K562 (cell line): ENCODE data around the gene LRRC4C. TPM values are rescaled to one million over a fixed set of nuclear protein-coding genes. Genes with fewer than 3 reads are reported as not detected.

Source experiments
- ATAC-seq: fragments of 200-7000 bp; cut with Tn5 transposase; 3 replicates; pipeline ENCODE4 v1.9.1; 2020; ENCODE audit warnings: moderate library complexity
- BruUV-seq: library from RNA; stranded (reverse); fragments of 400-500 nt; replicated peaks from 2 replicates; lab custom pipeline; 2021; lab: Mats Ljungman, UMichigan
- CTCF ChIA-PET: fragments of 300-600 bp; formaldehyde crosslinking; extraction: SDS; loops from one replicate; lab custom pipeline; 2021; ENCODE audit warnings: low intra/inter-chr PET ratio; lab: Yijun Ruan, JAX
- POLR2A ChIA-PET: fragments of 300-600, 350-650 bp; sonication (Branson Sonifier 250); formaldehyde crosslinking; extraction: SDS; loops from one replicate; lab custom pipeline; 2021; ENCODE audit warnings: antibody characterized with exemption, inconsistent platforms; lab: Yijun Ruan, JAX
- DNase-seq, 4 experiments: peaks; one replicate each; pipeline versions ENCODE4 v3.0.0 to v3.0.0-alpha.2; 2011 to 2018; ENCODE audit warnings: low spot score in 3 of 4, mixed read lengths in 3 of 4; ENCODE audit errors: extremely low read depth in 1 of 4
- FAIRE-seq: peaks from 2 replicates; lab custom pipeline; 2011; peaks lifted over from hg19 to GRCh38; lab: Jason Lieb, UNC
- H2AFZ ChIP-seq: 2 replicates; pipeline ENCODE4 v1.6.0; 2011; ENCODE audit warnings: low read depth, low read length, control low read depth, inconsistent platforms
- H3K27ac ChIP-seq: fragments of 200-600 bp; 3 replicates; pipeline ENCODE4 v1.8.0; 2011; ENCODE audit warnings: low read depth, mild to moderate bottlenecking, control low read depth, inconsistent platforms, low read length, moderate library complexity, mixed read lengths; ENCODE audit errors: extremely low read depth
- H3K27me3 ChIP-seq, 2 experiments: fragments of 300-600 bp in 1 of 2; 2 replicates in 1 of 2; 3 replicates in 1 of 2; pipeline versions ENCODE4 v1.6.0 to v1.8.0; 2011; ENCODE audit warnings: inconsistent platforms in 2 of 2, low read length in 2 of 2, mild to moderate bottlenecking in 1 of 2, mixed read lengths in 1 of 2, moderate library complexity in 1 of 2; ENCODE audit not compliant: control insufficient read depth in 2 of 2, insufficient read depth in 2 of 2
- H3K36me3 ChIP-seq: fragments of 300-600 bp; 3 replicates; pipeline ENCODE4 v1.8.0; 2011; ENCODE audit warnings: mild to moderate bottlenecking, low read length, inconsistent platforms; ENCODE audit not compliant: control insufficient read depth, insufficient read depth
- H3K4me1 ChIP-seq, 2 experiments: fragments of 200-600 bp in 1 of 2; replicated peaks in 1 of 2; 2 replicates in 1 of 2; 3 replicates in 1 of 2; pipeline versions ENCODE4 v1.5.1 to v1.8.0; 2011; ENCODE audit warnings: inconsistent platforms in 2 of 2, low read length in 2 of 2, mild to moderate bottlenecking in 1 of 2, mixed read lengths in 1 of 2, moderate library complexity in 1 of 2; ENCODE audit not compliant: control insufficient read depth in 2 of 2, insufficient read depth in 2 of 2
- H3K4me2 ChIP-seq: 2 replicates; pipeline ENCODE4 v1.6.1; 2011; ENCODE audit warnings: low read length, control low read depth, inconsistent platforms, mixed read lengths; ENCODE audit not compliant: insufficient read depth
- H3K4me3 ChIP-seq: fragments of 200-600 bp; sonication (generic), shearing (Covaris generic); 2 replicates; pipeline ENCODE4 v1.5.1; 2016; ENCODE audit warnings: control low read depth, inconsistent platforms
- H3K79me2 ChIP-seq: fragments of 200-600 bp; 3 replicates; pipeline ENCODE4 v1.8.0; 2011; ENCODE audit warnings: low read length, inconsistent platforms; ENCODE audit not compliant: control insufficient read depth, insufficient read depth
- H3K9ac ChIP-seq, 2 experiments: 2 replicates each; pipeline versions ENCODE4 v1.6.0 to v1.6.1; 2011; ENCODE audit warnings: low read depth in 2 of 2, low read length in 2 of 2, control low read depth in 1 of 2, inconsistent platforms in 1 of 2, mild to moderate bottlenecking in 1 of 2, mixed read lengths in 1 of 2; ENCODE audit not compliant: insufficient read depth in 1 of 2
- H3K9me1 ChIP-seq: one replicate; pipeline ENCODE4 v1.6.0; 2011; ENCODE audit warnings: inconsistent platforms, mild to moderate bottlenecking, low read length, moderate library complexity; ENCODE audit not compliant: control insufficient read depth, insufficient read depth
- H3K9me3 ChIP-seq: replicated peaks from 2 replicates; pipeline ENCODE4 v1.5.1; 2011; ENCODE audit warnings: low read depth, low read length, inconsistent platforms; ENCODE audit not compliant: control insufficient read depth, insufficient read depth
- H4K20me1 ChIP-seq: replicated peaks from 2 replicates; pipeline ENCODE4 v1.6.1; 2011; ENCODE audit warnings: low read length, inconsistent platforms, mixed read lengths; ENCODE audit not compliant: control insufficient read depth, insufficient read depth
- ARID2 ChIP-seq: fragments of 450-650 bp; IDR thresholded peaks from 2 replicates; pipeline ENCODE4 v1.6.1; 2017; ENCODE audit warnings: antibody characterized with exemption, mild to moderate bottlenecking
- DNMT1 ChIP-seq: fragments of 450-650 bp; IDR thresholded peaks from 2 replicates; pipeline ENCODE4 v1.6.1; 2016; ENCODE audit warnings: antibody characterized with exemption, mild to moderate bottlenecking
- SLC30A9 ChIP-seq: fragments of 250-450 bp; sonication (Bioruptor Pico); IDR thresholded peaks from 2 replicates; pipeline ENCODE4 v1.8.0; 2022; ENCODE audit warnings: mild to moderate bottlenecking, moderate library complexity
- TRIM28 ChIP-seq: fragments of 450-650 bp; IDR thresholded peaks from 2 replicates; pipeline ENCODE4 v1.6.1; 2017
- ZNF408 ChIP-seq: fragments of 250-450 bp; sonication (Bioruptor Pico); IDR thresholded peaks from 2 replicates; pipeline ENCODE4 v1.4.0; 2020; ENCODE audit warnings: low read depth, mild to moderate bottlenecking, moderate library complexity
- WGBS: fragments of 100-300 bp; shearing (Covaris generic); methylation state at CpG from one replicate; pipeline ENCODE4 v1.1.6; 2016; ENCODE audit warnings: low coverage, mixed read lengths; ENCODE audit not compliant: insufficient coverage; ENCODE audit errors: missing lambda C conversion rate; 5-methylcytosine and 5-hydroxymethylcytosine counted together
- in situ Hi-C: fragments of 300-500 bp; cut with MboI; formaldehyde crosslinking; loops from 4 replicates; pipeline ENCODE4 v1.15.0; 2018; ENCODE audit warnings: inconsistent platforms, mixed read lengths
- intact Hi-C: fragments of 100-400 bp; cut with micrococcal nuclease; formaldehyde crosslinking; loops from 2 replicates; pipeline ENCODE4 v1.14.2; 2022
- polyA plus RNA-seq, 8 experiments: library from polyadenylated mRNA; depleted of rRNA in 4 of 8; stranded (reverse) in 5 of 8; unstranded in 3 of 8; fragments of >200 nt; fragmentation: Nextera tagmentation in 2 of 8; fragmentation: Illumina TruSeq in 1 of 8; extraction: Ambion mirVana in 2 of 8; extraction: Trizol in 1 of 8; gene quantifications; 2 replicates each; pipeline versions ENCODE4 v1.2.1 to v1.2.3, GENCODE V29; 2011 to 2014; ENCODE audit warnings: inconsistent platforms in 1 of 8, missing spikeins in 1 of 8
- total RNA-seq, 7 experiments: library from RNA; depleted of rRNA in 6 of 7; stranded (reverse); fragments of >200 nt in 6 of 7; fragmentation: Illumina TruSeq in 2 of 7; extraction: Trizol in 2 of 7; gene quantifications; 2 replicates each; pipeline versions ENCODE4 v1.2.1 to v1.2.3, GENCODE V29; 2011 to 2021; ENCODE audit warnings: low replicate concordance in 1 of 7

The LRRC4C gene
- total and polyA plus RNA-seq, 9 of the 15 experiments (the other 6 are each of a cell fraction or from before 2014, with no cell fraction given) = not detected

DNA sequence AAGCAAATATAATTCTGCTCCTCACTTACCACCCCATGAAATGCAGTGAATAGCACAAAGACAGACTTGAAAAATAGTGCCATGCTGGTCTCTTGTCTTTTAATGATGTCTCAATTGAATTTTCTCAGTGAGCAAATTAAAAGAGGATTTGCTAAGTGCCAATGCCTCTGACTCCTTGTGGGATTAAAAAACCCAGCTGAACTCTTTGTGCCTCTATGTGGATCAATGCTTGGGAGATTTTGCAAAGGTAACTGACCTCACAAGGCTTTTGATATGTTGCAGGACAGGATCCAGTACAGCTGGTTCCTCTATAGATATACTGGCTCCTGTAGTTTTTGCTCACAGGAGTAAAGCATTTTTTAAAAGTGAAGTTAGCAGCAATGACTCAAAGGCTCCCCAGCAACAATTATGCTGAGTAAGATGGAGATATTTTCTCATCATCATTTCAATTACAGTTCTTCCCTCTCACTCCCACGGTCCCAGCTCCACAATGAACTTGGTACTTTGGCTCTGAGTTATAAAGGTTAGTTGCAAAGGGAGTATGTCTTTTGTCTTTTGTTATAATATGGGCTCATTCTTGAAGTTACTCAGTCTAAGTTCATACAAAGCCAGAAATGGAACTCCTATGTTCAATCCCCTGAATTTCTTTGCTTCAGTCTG lies 471.5 kb downstream of the LRRC4C start:
- Histone ChIP-seq H3K36me3 (no peaks in the 10 kb centered on the region), H4K20me1 (no peaks in the 10 kb centered on the region)
- no peak for ATAC-seq
- TF ChIP-seq ARID2 = no peak
- TF ChIP-seq, all 486 proteins: peak for 0
- no peaks in the 10 kb centered on the region for H3K9me1 ChIP-seq
- no peaks in the 10 kb centered on the region for H3K4me1 ChIP-seq
- FAIRE-seq (no peak), DNase-seq (no peak)
- H3K4me2 ChIP-seq = no peak overlapping the region
- POLR2A ChIA-PET = no interaction called here
- no peaks in the 10 kb centered on the region for H3K27me3 ChIP-seq
- H2AFZ ChIP-seq = no peak overlapping the region
- no TSS peak for BruUV-seq
- in situ Hi-C loops = no loop called here
- H3K4me3 ChIP-seq = no peak overlapping the region
- CTCF ChIA-PET = no interaction called here
- 0% methylated on average over 1 of the region's 1 CpG for WGBS
- intact Hi-C loops = no loop called here
- no peaks in the 10 kb centered on the region for H3K79me2 ChIP-seq
- H3K9ac ChIP-seq = no peak overlapping the region
- H3K9me3 ChIP-seq = no peaks in the 10 kb centered on the region
- no peak overlapping the region for H3K27ac ChIP-seq

DNA sequence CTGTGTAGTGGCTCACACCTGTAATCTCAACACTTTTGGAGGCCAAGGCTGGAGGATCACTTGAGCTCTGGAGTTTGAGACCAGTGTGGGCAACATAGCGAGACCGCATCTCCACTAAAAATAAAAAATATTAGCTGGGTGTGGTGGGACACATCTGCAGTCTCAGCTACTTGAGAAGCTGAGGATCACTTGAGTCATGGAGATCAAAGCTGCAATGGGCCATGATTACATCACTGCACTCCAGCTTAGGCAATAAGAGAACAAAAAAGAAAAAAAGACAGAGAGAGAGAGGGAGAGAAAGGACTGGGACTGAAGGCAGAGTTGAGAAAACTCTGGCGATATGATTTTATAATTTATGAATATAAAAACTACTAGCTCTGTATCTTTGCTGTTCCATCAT lies 473.1 kb downstream of the LRRC4C start:
- WGBS = 0% methylated on average over 2 of the region's 3 CpGs
- H3K9me3 ChIP-seq = no peaks in the 10 kb centered on the region

More for the DNA sequence above, 473.1 kb downstream of the LRRC4C start:
- ATAC-seq = no peak
- H3K27ac ChIP-seq = no peak overlapping the region
- H4K20me1 ChIP-seq = no peaks in the 10 kb centered on the region
- no peaks in the 10 kb centered on the region for H3K4me1 ChIP-seq
- H3K4me2 ChIP-seq = no peak overlapping the region
- FAIRE-seq = no peak
- no peaks in the 10 kb centered on the region for H3K27me3 ChIP-seq
- in situ Hi-C loops (no loop called here), intact Hi-C loops (no loop called here)
- no peaks in the 10 kb centered on the region for H3K79me2 ChIP-seq
- H3K9ac ChIP-seq = no peak overlapping the region
- no peak overlapping the region for H3K4me3 ChIP-seq
- H3K36me3 ChIP-seq = no peaks in the 10 kb centered on the region
- no peak for DNase-seq
- POLR2A ChIA-PET = no interaction called here
- TF ChIP-seq ZNF408 (CRISPR knock-in tag) (no peak), SLC30A9 (CRISPR knock-in tag) (no peak), DNMT1 (no peak), TRIM28 (no peak)
- BruUV-seq = no TSS peak
- H2AFZ ChIP-seq = no peak overlapping the region
- H3K9me1 ChIP-seq = no peaks in the 10 kb centered on the region
- CTCF ChIA-PET = no interaction called here
